Stomach (tissue), 9 donors: ENCODE measurements around the gene KCNJ16. TPM values are rescaled to one million over a fixed set of nuclear protein-coding genes. Genes with fewer than 3 reads are reported as not detected.

Experiments
- DNase-seq, 2 donors: peaks; one replicate each; pipeline versions ENCODE4 v3.0.0 to v3.0.0-alpha.2; 2013 to 2019
- H3K27ac ChIP-seq, 5 donors: fragments of 200-600 bp in 4 of 5; sonication (generic) in 4 of 5; one replicate each; pipeline ENCODE4 v1.5.1; 2013 to 2019; ENCODE audit warnings: mild to moderate bottlenecking in 1 of 5, moderate library complexity in 1 of 5
- H3K27me3 ChIP-seq, 3 donors: fragments of 200-600 bp; sonication (generic); one replicate each; pipeline ENCODE4 v1.5.1; 2017 to 2019; ENCODE audit warnings: mixed run types in 1 of 3
- H3K36me3 ChIP-seq, 4 donors: fragments of 200-600 bp; sonication (generic); 1 replicate in 3 of 4; 2 replicates in 1 of 4; pipeline ENCODE4 v1.5.1; 2016 to 2019
- H3K4me1 ChIP-seq, 4 donors: fragments of 200-600 bp; sonication (generic); one replicate each; pipeline ENCODE4 v1.5.1; 2016 to 2019
- H3K4me3 ChIP-seq, 4 donors: fragments of 200-600 bp; sonication (generic) in 3 of 4; one replicate each; pipeline ENCODE4 v1.5.1; 2016 to 2019; ENCODE audit warnings: mild to moderate bottlenecking in 1 of 4
- H3K9me3 ChIP-seq, 4 donors: fragments of 200-600 bp; sonication (generic); one replicate each; pipeline ENCODE4 v1.5.1; 2016 to 2019
- CTCF ChIP-seq, 7 experiments: fragments of 450-650 bp in 4 of 7; fragments of 200-600 bp in 3 of 7; sonication (generic) in 3 of 7; IDR thresholded peaks; one replicate each; pipeline ENCODE4 v1.5.1; 2016 to 2019; ENCODE audit warnings: antibody characterized with exemption in 7 of 7, control low read depth in 2 of 7, mild to moderate bottlenecking in 1 of 7
- EP300 ChIP-seq: sonication (generic); formaldehyde crosslinking; IDR thresholded peaks from one replicate; pipeline ENCODE4 v1.6.1; 2017; ENCODE audit warnings: antibody characterized with exemption
- POLR2A ChIP-seq, 4 donors: fragments of 450-650 bp; IDR thresholded peaks; one replicate each; pipeline ENCODE4 v1.6.1; 2016; ENCODE audit warnings: antibody characterized with exemption in 4 of 4, control low read depth in 2 of 4, mild to moderate bottlenecking in 1 of 4, moderate library complexity in 1 of 4
- POLR2AphosphoS5 ChIP-seq, 3 donors: sonication (generic); formaldehyde crosslinking; IDR thresholded peaks; one replicate each; pipeline ENCODE4 v1.6.1; 2016; ENCODE audit warnings: antibody characterized with exemption in 3 of 3
- WGBS, 5 donors: extraction: QIAGEN DNeasy Blood & Tissue Kit in 3 of 5; methylation state at CpG; one replicate each; pipeline versions ENCODE4 v1.1.5 to v1.1.7; 2013 to 2018; 5-methylcytosine and 5-hydroxymethylcytosine counted together
- intact Hi-C: fragments of 100-400 bp; cut with DNase I; formaldehyde crosslinking; loops from one replicate; pipeline ENCODE4 v1.15.1; 2023; ENCODE audit warnings: low total_unique reads
- polyA plus RNA-seq, 3 donors: library from polyadenylated mRNA; stranded (reverse); fragments of 200-250 nt; gene quantifications; one replicate each; pipeline ENCODE4 v1.2.3, GENCODE V29; 2013
- total RNA-seq, 5 donors: library from RNA; depleted of rRNA; stranded (reverse); fragments of >200 nt; gene quantifications; one replicate each; pipeline versions ENCODE4 v1.1.0 to v1.2.3, GENCODE V29; 2014 to 2016
- donor health status: healthy with polysubstance abuse.
- donor health status: Bipolar disorder and iron deficiency.
- donor health status: healthy.

Gene KCNJ16
- total and polyA plus RNA-seq, 8 donors, result 5.9 to 135 (median 12.9) TPM; not detected in 1

DNA sequence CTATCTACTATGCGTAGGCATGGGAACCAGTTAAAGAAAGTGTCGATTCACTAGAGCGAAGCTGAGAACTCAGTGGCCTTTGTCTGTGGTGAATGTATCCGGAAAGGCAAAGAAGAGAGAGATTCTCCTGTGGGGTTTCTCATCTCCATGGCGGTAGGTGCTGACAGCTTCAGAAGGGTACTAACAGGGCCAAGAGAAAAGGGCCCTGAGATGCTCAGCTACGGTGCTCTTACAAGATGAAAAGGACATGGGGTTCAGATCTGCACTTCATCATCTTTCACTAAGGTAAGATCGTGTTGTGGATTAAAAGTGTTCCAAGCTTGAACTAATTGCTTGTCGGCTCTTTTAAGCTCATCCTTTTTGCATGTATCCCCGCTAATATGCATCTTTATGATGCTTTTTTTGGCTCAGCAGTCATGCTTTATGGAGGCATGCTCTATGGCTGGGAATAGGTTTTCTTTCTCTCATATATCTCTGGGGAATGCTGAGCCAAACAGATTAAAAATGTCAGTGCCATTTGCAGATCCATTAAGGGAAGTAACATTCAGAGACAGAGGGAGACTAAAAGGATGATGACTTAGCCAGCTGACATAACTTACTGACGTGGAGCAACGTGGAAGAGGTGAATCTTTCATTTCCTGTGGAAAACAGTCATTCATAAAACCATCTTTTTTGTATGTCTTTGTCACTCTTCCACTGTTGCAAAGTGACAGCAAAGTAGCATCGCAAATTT is 29.9 kb downstream of the KCNJ16 start:
- WGBS, 5 donors, result 82 to 86% (median 85%) methylated on average over 12 of the region's 12 CpGs
- intact Hi-C loops, result no loop called here
- Histone ChIP-seq H3K27ac (no peak overlapping the region), H3K27me3 (no peaks in the 10 kb centered on the region), H3K4me3 (no peak overlapping the region), H3K9me3 (no peaks in the 10 kb centered on the region), H3K4me1 (no peaks in the 10 kb centered on the region), H3K36me3 (no peaks in the 10 kb centered on the region)
- TF ChIP-seq POLR2A (IDR thresholded peaks at IDR 0.05), result no peak
- no peak for TF ChIP-seq EP300
- TF ChIP-seq POLR2AphosphoS5 (IDR thresholded peaks at IDR 0.05), result no peak
- TF ChIP-seq CTCF (IDR thresholded peaks at IDR 0.05), result no peak
- no peak for DNase-seq

- 87 to 93% (median 91%) methylated on average over 3 of the region's 3 CpGs for WGBS, 5 donors
- Histone ChIP-seq H3K27me3 (no peaks in the 10 kb centered on the region), H3K4me1 (no peaks in the 10 kb centered on the region), H3K36me3 (no peaks in the 10 kb centered on the region), H3K27ac (no peak overlapping the region), H3K4me3 (no peak overlapping the region), H3K9me3 (no peaks in the 10 kb centered on the region)
- intact Hi-C loops, result no loop called here
- no peak for TF ChIP-seq POLR2AphosphoS5 (IDR thresholded peaks at IDR 0.05)
- no peak for TF ChIP-seq EP300
- no peak for TF ChIP-seq POLR2A (IDR thresholded peaks at IDR 0.05)
- TF ChIP-seq CTCF (IDR thresholded peaks at IDR 0.05), result no peak
- DNase-seq, result no peak
Observed at GRCh38 chr17:70105641-70106040, 30.6 kb downstream of the KCNJ16 start.

GRCh38 chr17:70106551-70106950 is 31.5 kb downstream of the KCNJ16 start:
- no peaks in the 10 kb centered on the region for H3K36me3 ChIP-seq
- TF ChIP-seq POLR2AphosphoS5 (IDR thresholded peaks at IDR 0.05), result no peak
- no peak for TF ChIP-seq CTCF (IDR thresholded peaks at IDR 0.05)
- TF ChIP-seq EP300, result no peak
- no peak for TF ChIP-seq POLR2A (IDR thresholded peaks at IDR 0.05)
- H3K9me3 ChIP-seq, result no peaks in the 10 kb centered on the region
- intact Hi-C loops, result no loop called here
- no peak overlapping the region for H3K4me3 ChIP-seq
- no peak overlapping the region for H3K27ac ChIP-seq
- DNase-seq, result no peak
- no peaks in the 10 kb centered on the region for H3K27me3 ChIP-seq
- no peaks in the 10 kb centered on the region for H3K4me1 ChIP-seq
- WGBS, 5 donors, result 69 to 84% (median 82%) methylated on average over 3 of the region's 3 CpGs

GRCh38 chr17:70107441-70107840 is 32.4 kb downstream of the KCNJ16 start:
- H3K36me3 ChIP-seq, result no peaks in the 10 kb centered on the region
- DNase-seq, result no peak
- H3K27me3 ChIP-seq, result no peaks in the 10 kb centered on the region
- no peak overlapping the region for H3K27ac ChIP-seq
- no peaks in the 10 kb centered on the region for H3K9me3 ChIP-seq
- no peak overlapping the region for H3K4me3 ChIP-seq
- intact Hi-C loops, result no loop called here
- no peaks in the 10 kb centered on the region for H3K4me1 ChIP-seq
- TF ChIP-seq CTCF (IDR thresholded peaks at IDR 0.05), result no peak
- no peak for TF ChIP-seq POLR2AphosphoS5 (IDR thresholded peaks at IDR 0.05)
- no peak for TF ChIP-seq POLR2A (IDR thresholded peaks at IDR 0.05)
- TF ChIP-seq EP300, result no peak
